ENCODE data around the gene BANP.

BANP gene

GRCh38 chr16:87961623-87962022 is 10.4 kb downstream of the BANP start:
- Histone ChIP-seq H3K79me2 (ENCODE audit: insufficient read depth, low read depth) (peaks cover 44% of the 10 kb centered on the region; the same call in 1 of the 2 replicates), H3K36me3 (ENCODE audit: insufficient read depth) (no peaks in the 10 kb centered on the region), H4K20me1 (ENCODE audit: insufficient read depth) (no peaks in the 10 kb centered on the region), H3K4me1 (ENCODE audit: low read depth, poor library complexity, severe bottlenecking) (peaks cover 9% of the 10 kb centered on the region), H3K4me2 (no peak overlapping the region), H3K27me3 (ENCODE audit: insufficient read depth, low read depth) (no peaks in the 10 kb centered on the region), H3K9ac (no peak overlapping the region), H2AFZ (ENCODE audit: low read depth) (no peak overlapping the region), H3K4me3 (IDR thresholded peaks at IDR 0.05; ENCODE audit: insufficient read depth, low read depth, low read length) (no peak overlapping the region), H3K27ac (no peak overlapping the region)
- TF ChIP-seq, protein P1, sequence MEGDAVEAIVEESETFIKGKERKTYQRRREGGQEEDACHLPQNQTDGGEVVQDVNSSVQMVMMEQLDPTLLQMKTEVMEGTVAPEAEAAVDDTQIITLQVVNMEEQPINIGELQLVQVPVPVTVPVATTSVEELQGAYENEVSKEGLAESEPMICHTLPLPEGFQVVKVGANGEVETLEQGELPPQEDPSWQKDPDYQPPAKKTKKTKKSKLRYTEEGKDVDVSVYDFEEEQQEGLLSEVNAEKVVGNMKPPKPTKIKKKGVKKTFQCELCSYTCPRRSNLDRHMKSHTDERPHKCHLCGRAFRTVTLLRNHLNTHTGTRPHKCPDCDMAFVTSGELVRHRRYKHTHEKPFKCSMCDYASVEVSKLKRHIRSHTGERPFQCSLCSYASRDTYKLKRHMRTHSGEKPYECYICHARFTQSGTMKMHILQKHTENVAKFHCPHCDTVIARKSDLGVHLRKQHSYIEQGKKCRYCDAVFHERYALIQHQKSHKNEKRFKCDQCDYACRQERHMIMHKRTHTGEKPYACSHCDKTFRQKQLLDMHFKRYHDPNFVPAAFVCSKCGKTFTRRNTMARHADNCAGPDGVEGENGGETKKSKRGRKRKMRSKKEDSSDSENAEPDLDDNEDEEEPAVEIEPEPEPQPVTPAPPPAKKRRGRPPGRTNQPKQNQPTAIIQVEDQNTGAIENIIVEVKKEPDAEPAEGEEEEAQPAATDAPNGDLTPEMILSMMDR (conservative IDR thresholded peaks at IDR 0.05; ENCODE audit: low read depth, low read length): no peak

DNA sequence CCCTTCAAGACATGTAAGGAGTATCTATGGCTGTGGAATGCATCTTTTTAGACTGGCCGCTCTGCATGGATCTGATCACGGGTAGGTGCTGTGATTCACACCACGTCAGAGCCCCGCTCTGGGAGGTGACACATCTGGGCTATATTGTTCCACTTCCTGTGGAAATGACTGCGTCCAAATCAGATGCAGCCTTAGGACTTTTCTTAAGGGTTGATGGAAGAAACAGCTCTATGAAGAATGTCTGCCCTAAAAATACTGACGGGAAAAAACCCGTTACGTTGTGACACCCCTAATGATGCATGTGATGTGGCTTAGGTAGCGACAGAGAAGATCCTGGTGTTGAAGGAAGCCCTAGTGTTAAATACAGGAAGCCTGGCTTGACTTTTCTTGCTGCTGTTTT is 12.2 kb downstream of the BANP start:
- Histone ChIP-seq H4K20me1 (ENCODE audit: insufficient read depth) (no peaks in the 10 kb centered on the region), H3K4me2 (no peak overlapping the region), H3K27me3 (ENCODE audit: insufficient read depth, low read depth) (no peaks in the 10 kb centered on the region), H3K27ac (no peak overlapping the region), H3K9ac (no peak overlapping the region), H3K4me3 (IDR thresholded peaks at IDR 0.05; ENCODE audit: insufficient read depth, low read depth, low read length) (no peak overlapping the region), H2AFZ (ENCODE audit: low read depth) (no peak overlapping the region), H3K79me2 (ENCODE audit: insufficient read depth, low read depth) (peaks cover 42% of the 10 kb centered on the region; the same call in 1 of the 2 replicates), H3K36me3 (ENCODE audit: insufficient read depth) (no peaks in the 10 kb centered on the region), H3K4me1 (ENCODE audit: low read depth, poor library complexity, severe bottlenecking) (no peaks in the 10 kb centered on the region)
- TF ChIP-seq, protein P1 (conservative IDR thresholded peaks at IDR 0.05; ENCODE audit: low read depth, low read length): no peak

GRCh38 chr16:87964049-87964659 is 12.9 kb downstream of the BANP start:
- no peak overlapping the region for H3K4me2 ChIP-seq
- H3K36me3 ChIP-seq (ENCODE audit: insufficient read depth): no peaks in the 10 kb centered on the region
- H3K4me3 ChIP-seq (IDR thresholded peaks at IDR 0.05; ENCODE audit: insufficient read depth, low read depth, low read length): no peak overlapping the region
- H3K27ac ChIP-seq: no peak overlapping the region
- H3K27me3 ChIP-seq (ENCODE audit: insufficient read depth, low read depth): no peaks in the 10 kb centered on the region
- TF ChIP-seq, protein P1 (conservative IDR thresholded peaks at IDR 0.05; ENCODE audit: low read depth, low read length): no peak
- H3K79me2 ChIP-seq (ENCODE audit: insufficient read depth, low read depth): peaks cover 43% of the 10 kb centered on the region; the same call in 1 of the 2 replicates
- no peaks in the 10 kb centered on the region for H3K4me1 ChIP-seq (ENCODE audit: low read depth, poor library complexity, severe bottlenecking)
- no peak overlapping the region for H3K9ac ChIP-seq
- no peak overlapping the region for H2AFZ ChIP-seq (ENCODE audit: low read depth)
- H4K20me1 ChIP-seq (ENCODE audit: insufficient read depth): no peaks in the 10 kb centered on the region

DNA sequence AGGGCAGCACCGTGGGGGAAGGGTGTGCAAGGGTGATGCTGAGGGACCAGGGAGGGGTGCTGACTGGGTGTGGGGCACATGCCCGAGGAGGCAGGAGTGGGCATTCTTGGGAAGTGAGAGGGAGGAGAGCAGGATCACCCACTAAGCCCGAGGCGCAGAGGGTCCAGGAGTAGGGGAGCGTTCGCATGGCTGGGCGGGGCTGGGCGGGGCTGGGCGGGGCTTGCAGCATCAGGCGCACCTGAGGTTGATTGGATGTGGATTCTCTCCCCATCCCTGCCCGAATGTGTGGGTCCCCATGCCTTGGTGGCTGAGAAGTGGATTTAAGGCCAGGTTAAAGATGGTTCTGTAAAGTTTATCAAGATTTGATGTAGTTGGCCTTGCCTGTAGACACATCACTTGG is 14.2 kb downstream of the BANP start:
- Histone ChIP-seq H4K20me1 (ENCODE audit: insufficient read depth) (no peaks in the 10 kb centered on the region), H3K9ac (no peak overlapping the region), H3K27me3 (ENCODE audit: insufficient read depth, low read depth) (no peaks in the 10 kb centered on the region), H3K79me2 (ENCODE audit: insufficient read depth, low read depth) (peaks cover 49% of the 10 kb centered on the region; the same call in 1 of the 2 replicates), H3K4me3 (IDR thresholded peaks at IDR 0.05; ENCODE audit: insufficient read depth, low read depth, low read length) (no peak overlapping the region), H3K4me1 (ENCODE audit: low read depth, poor library complexity, severe bottlenecking) (no peaks in the 10 kb centered on the region), H3K36me3 (ENCODE audit: insufficient read depth) (no peaks in the 10 kb centered on the region), H3K27ac (no peak overlapping the region), H2AFZ (ENCODE audit: low read depth) (no peak overlapping the region), H3K4me2 (no peak overlapping the region)
- TF ChIP-seq, protein P1 (conservative IDR thresholded peaks at IDR 0.05; ENCODE audit: low read depth, low read length): no peak

Measured in KMS-11 (cell line).